ENCODE measurements around the gene SEPTIN1.
"Not testable (repeated sequence)": the region's sequence is repeated elsewhere in the genome, so short reads cannot be mapped to it uniquely, and the experiment has no call there.

Gene SEPTIN1

DNA sequence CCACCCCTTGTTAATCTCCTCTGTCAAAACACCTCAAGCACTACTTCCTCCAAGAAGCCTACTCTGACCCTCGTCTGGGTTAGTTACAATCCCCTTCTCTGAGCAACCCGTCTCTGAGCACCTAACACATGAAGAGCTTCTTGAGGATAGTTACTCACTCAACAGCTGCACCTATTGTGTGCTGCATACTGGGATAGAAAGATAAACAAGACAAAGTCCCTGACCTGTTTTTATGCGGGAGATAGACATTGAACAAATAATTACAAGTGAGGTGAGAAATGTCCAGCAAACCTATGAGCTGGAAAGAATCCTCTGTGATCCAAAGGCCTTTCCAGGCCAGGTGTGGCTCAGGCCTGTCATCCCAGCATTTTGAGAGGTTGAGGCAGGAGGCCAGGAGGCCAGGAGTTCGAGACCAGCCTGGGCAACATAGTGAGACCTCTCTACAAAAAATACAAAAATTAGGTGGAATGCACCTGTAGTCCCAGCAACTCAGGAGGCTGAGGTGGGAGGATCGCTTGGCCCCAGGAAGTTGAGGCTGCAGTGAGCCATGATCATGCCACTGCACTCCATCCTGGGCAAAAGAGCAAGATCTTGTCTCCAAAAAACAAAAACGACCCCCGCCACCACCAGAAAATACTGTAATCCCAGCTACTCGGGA, 19.5 kb upstream of the SEPTIN1 start:
- no peak for DNase-seq

DNA sequence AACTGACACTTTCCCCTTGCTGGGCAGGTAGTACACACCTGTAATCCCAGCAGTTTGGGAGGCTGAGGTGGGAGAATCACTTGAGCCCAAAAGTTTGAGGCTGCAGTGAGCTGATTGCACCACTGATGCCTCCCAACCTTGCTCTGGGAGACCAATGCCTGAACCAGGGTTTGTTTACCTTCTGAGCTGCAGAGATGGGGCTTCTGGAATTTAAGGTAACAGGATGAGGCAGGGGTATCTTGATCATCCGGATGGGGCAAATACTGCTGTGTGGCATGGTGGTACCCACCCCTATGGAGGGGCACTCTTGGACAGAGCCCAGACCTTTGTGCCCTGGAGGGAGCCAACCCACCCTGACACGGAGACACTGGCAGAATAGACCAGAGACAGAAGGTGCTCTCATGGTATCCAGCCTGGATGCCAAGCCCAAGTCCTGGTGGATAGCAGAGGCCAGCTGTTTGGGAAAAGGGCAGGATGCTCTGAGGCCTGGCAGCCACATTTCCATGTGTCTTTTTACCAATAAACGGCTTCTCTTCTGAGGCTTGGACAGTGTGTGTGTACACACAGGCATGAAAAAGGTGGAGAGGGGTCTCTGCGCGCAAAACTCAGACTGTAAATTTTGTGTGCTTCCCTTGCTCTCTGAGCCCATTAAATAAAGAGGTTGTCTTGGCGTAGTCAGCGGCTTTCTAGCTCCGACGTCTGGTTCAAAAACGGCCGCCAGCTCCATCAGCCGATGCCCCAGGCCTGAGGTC, 17.2 kb upstream of the SEPTIN1 start:
- DNase-seq: no peak

DNA sequence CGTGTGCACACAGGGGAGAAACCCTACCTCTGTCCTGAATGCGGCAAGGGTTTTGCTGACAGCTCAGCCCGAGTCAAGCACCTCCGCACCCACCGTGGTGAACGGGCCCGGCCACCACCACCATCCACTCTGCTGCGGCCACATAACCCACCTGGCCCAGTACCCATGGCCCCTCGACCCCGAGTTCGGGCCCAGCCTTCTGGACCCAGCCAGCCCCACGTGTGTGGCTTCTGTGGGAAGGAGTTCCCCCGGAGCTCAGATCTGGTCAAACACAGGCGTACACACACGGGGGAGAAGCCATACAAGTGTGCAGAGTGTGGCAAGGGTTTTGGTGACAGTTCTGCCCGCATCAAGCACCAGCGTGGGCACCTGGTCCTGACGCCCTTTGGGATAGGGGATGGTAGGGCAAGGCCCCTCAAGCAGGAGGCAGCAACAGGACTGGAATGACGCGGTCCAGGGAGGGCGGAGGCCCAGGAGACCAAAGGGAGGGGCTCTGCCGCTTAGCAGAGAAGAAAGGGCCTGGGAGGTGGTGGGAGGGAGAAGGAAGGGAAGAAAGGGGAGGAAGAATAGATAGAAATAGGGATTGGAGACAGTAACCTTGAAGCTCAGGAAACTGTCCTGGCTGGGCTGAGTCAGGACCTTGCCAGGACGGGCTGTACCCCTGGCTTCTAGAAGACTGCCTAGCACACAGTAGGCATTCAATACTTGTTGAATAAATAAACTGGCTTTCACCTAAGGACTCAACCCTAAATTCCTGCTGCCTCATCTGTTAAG, 16.5 kb upstream of the SEPTIN1 start:
- no peak for DNase-seq

DNA sequence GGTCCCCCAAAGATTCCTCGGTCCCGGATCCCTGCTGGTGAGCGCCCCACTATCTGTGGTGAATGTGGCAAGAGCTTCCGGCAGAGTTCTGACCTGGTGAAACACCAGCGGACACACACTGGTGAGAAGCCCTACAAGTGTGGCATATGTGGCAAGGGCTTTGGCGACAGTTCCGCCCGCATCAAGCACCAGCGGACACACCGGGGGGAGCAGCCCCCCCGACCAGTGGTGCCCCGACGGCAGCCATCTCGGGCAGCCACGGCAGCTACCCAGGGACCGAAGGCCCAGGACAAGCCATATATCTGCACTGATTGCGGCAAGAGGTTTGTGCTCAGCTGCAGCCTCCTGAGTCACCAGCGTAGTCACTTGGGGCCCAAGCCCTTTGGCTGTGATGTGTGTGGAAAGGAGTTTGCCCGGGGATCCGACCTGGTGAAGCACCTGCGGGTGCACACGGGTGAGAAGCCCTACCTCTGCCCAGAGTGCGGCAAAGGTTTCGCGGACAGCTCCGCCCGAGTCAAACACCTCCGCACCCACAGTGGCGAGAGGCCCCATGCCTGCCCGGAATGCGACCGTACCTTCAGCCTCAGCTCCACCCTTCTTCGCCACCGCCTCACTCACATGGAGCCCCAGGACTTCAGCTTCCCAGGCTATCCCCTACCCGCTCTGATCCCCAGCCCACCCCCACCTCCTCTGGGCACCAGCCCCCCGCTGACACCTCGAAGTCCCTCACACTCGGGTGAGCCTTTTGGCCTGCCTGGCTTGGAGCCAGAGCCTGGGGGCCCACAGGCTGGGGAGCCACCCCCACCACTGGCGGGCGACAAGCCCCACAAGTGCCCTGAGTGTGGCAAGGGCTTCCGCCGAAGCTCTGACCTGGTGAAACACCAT, 15.7 kb upstream of the SEPTIN1 start:
- DNase-seq: no peak

DNA sequence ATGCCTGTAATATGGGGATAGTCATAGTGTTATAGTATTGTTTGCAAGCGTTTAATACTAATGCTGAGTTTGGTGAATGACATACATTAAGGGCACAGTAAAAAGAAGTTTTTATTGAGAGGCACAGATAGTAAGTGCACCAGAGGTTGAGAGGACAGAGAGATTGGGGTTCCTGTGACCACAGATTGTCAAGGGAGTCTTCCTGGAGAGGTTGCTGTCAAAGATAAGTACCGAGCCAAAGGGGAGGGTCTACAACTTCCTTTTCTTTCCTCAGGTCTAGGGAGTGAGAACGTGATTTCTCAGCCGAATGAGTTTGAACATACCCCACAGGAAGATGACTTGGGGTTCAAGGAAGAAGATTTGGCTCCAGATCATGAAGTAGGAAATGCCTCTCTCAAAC, 14.7 kb upstream of the SEPTIN1 start:
- DNase-seq: no peak

DNA sequence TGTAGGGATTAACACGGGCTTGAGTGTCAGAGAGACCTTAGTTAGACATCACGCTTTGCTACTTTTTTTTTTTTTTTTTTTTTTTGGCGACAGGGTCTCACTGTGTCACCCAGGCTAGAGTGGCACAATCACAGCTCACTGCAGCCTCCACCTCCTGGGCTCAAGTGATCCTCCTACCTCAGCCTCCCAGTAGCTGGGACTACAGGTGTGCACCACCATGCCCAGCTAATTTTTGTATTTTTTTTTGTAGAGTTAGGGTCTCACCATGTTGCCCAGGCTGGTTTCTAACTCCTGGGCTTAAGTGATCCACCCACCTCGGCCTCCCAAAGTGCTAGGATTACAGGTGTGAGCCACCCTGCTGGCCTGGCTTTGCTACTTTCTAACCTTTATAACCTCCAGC, 14.3 kb upstream of the SEPTIN1 start:
- not testable (repeated sequence) for DNase-seq

DNA sequence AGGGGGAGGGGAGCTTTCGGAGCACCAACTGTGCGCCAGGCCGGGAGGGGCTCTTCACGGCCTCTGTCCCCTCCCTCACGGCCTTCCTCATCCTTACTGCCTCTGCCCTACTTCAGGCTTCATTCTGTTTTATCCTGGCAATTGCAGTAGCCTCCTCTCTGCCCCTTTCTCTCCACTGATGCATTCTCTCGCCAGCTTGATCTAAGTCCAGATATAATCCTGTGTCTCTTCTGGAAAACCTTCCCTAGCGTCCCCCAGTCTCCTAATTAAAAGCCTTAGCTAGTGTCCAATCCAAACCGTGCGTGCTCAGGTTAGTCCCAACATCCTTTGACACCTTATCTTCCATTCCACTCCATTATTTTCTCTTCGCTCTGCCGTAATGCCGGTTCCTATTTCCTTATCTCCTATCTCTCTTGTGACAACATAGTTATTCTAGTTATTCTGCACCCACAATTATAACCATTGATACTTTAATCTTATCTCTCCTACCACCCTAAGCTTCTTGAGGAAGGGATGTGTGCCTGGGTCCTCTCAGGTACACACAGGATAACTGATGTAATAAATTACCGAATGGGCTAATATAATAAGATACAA, 13.7 kb upstream of the SEPTIN1 start:
- DNase-seq: peak; percentile 69

DNA sequence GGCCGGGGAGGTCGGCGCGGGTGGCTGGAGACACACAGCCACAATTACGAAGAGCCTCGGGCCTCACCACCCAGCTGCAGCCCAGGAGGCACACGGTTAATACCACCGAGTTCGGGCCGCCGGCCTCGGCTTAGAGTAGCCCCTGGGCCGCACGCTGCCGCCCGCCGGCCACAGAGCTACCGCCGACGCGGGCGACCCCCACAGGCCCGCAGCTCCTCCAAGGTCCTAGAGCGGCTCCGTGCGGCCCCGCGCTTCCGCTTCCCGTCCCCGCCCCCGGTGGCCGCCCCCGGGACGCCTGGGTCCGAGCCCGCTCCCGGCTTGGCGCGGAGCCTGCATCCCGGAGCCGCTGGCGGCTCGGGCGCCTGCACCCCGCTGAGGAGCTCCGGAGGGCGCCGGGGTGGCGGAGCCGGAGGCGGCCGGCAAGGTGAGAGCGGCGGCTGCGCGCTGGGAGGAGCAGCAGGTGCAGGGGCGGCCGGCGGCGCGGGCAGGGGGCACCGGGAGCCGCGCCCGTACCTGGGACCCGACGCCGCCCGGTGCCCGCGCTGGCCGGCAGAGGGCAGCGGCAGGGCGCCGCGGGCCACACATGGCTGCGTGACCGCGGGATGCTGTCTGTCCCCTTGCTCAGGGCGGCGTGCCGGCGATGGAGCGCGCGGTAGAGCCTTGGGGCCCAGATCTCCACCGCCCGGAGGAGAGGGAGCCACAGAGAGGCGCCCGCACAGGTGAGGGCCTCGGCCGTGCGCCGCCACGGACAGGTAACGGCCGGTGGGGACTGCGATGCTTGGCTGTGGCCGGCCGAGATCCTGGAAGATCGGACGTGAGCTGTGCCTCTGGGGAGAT, 13.0 kb upstream of the SEPTIN1 start, which contains the start of gene ZNF48:
TSS of gene ZNF48 (plus strand) at position 266 of the 837 bp plus-strand sequence. CDS start at position 641, 375 bp downstream.
- peak; percentile 96 for DNase-seq

DNA sequence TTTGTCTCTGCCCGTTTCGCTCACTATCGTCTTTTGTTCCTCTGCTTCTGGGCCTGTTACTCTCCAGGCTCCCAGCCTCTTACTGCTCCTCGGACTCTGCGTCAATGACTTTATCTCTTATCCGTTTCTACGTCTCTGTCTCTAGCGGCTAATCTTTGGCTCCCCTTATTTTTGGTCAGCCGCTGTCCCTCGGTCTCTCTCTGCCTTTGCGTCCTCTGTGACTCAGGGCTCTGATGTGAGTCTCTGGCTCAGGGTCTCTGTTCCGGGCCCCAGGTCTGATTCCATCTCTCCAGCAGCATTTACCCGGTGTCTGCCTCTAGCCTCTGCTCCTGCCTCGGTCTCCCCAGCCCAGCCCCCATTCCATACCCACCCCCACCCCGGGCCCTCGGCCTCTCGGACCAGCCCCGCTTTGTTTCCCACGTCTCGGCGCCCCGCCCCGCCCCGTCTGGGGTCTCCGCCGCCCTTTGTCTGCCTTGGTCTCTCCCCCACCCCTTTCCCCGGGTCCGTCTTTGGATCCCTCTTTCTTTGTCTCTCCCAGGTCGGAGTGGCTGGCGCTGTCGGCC, 12.3 kb upstream of the SEPTIN1 start:
- peak; percentile 87 for DNase-seq

DNA sequence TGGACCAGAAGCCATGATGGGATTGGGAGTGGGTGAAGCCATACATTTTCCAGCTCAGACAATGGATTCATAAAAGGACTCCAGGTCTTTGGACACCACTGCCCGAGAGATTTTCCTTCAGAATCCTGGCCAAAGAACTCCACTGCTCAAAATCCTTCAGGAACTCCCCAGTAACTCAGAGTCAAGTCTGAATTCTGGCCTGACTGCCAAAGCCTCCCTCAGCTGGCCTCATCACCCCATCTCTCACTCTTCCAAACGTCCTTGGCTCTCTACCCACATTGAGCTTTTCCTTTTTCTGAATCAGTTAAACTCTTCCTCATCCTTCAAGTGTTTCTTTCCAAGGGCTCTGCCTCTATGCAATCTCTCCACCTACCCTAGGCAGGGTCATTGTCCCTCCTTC, 1.2 kb upstream of the SEPTIN1 start:
- no peak for DNase-seq

DNA sequence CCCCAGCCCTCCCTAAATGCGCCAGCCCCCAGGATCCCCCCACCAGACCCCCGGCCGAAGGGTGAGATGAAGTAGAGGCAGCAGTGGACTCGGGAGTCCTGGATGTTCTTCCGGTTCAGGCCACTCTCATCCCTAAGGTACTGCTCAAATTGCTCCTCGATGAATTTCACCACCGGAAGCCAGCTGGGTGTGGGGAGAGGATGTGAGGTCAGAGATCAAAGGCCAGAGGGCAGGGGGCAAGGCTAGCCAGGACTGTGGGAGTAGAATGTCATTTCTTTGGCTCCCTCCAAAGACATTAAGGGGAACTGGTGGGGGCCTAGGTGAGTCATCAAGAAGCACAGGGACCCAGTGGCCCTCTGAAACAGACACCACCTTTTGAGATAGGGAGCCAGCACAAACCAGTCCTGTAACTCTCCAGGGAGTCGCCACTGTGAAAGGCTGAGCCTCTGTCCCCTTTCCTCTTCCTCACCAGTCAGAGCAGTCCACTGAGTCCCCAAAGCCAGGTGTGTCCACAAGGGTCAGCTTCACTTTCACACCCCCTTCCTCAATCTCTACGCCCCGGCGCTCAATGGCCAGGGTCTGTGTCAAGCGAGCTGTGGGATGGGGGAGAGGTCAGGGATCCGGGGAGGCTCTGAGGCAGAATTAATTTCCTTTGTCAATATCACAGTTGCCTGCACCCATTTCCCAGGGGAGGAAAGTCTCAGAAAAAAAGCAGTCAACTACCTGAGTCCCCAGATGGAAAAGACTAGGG, 895 bp downstream of the SEPTIN1 start:
- peak; percentile 12 for DNase-seq

DNA sequence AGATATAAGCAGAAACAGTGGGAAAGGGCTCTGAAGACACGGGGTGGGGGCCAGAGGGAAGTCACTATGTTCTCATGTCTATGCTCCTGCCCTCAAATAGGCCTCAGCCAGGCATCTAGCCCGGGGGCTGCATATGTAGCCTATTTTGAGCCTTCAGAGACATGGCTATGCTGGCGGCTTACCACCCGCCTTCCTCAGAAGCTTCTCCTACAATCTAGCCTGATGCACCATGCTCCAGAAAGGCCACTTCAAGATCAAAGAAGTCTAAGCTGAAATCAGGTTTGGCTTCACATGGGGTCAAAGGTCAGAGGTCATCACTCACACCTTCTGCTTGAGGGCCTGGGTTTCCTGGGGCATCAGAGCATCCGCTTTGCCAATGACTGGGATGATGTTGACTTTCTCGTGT, 1.6 kb downstream of the SEPTIN1 start:
- DNase-seq: peak; percentile 19

DNA sequence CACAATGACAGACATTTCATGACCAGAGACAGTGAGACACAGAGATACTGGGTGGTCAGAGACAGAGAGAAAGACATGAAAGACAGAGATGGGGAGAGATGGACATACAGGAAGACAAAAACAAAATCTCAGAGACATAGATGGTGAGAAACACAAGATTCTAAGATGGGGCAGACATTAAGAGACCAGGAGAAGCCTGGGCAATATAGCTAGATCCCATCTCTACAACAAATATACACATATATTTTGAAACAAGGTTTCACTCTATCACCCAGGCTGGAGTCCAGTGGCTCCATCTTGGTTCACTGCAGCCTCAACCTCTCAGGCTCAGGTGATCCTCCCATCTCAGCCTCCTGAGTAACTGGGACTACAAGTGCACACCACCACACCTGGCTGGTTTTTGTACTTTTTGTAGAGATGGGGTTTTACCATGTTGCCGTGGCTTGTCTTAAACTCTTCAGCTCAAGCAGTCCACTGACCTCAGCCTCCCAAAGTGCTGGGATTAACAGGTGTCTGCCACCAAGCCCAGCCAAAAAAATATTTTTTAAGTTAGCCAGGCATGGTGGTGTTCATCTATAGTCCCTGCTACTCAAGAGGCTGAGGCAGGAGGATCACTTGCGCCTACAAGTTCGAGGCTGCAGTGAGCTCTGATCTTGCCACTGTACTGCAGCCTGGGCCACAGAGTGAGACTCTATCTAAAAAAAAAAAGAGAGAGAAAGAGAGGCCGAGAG, 2.1 kb downstream of the SEPTIN1 start:
- DNase-seq: no peak

DNA sequence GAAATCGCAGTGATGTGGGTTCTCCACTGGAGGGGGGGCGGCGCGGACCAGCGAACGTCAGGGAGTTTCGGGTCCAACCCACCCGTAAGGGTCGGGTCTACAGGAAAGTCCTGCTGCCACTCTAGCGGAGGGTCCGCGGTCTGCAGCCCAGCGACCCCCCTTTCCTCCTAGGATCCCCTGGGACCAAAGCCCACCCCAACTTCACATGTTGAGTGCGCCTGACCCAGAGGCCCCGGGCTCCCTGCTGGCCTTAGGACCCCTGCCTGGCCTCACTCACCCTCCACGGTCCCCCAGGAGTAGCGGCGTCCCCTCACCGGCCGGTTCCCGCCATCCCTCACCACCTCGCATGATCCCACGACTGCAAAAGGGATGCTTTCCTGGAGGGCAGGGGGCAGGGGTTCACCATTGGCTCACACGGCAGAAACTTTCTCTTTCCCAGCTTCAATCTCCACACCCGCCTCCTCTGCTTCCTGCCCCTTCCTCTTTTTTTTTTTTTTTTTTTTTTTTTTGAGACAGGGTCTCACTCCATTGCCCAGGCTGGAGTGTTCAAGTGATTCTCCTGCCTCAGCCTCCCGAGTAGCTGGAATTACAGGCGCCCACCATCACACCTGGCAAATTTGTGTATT, 3.1 kb downstream of the SEPTIN1 start:
- DNase-seq: no peak

DNA sequence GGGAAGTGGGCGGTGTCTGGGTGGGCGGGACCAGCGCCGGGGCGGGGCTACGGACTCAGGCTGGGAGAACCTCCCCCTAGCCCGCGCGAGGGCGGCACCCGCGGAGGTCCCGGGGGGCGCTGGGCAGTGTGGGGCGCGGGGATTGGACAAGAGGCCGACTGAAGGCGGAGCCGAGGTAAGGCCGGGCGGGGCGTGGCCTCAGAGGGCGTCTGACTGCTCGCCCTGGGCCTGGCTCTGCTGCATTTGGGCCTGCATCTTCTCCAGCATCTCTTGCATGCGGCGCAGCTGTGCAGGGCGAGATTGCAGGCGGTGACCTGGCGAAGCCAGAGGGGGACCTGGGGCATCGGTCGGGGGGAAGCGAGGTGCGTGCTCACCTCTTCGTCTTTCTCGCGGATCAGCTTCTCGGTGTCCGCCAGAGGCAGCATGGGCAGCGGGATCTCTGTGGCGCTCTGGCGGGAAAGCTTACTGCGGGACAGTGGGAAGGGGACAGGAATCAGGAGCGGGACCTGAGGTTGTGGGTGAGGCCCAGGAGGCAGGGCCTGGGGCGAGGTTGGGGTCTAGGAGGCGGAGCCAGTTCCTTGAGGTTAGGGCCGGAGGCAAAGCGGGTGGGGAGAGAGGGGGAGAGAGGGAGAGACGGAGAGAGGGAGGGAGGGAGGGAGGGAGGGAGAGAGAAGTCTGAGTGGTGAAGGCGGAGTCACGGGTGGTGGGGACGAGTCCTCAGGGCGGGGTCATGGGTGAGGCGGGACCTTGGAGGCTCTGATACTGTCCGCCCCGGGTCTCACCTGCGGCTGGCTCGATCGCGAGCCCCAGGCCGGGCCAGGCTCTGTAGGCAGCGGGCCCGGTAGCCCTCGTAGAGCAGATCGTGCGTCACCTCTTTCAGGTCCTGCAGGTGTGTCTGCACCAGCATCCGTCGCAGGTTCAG, 3.9 kb downstream of the SEPTIN1 start:
- DNase-seq: peak; percentile 99

DNA sequence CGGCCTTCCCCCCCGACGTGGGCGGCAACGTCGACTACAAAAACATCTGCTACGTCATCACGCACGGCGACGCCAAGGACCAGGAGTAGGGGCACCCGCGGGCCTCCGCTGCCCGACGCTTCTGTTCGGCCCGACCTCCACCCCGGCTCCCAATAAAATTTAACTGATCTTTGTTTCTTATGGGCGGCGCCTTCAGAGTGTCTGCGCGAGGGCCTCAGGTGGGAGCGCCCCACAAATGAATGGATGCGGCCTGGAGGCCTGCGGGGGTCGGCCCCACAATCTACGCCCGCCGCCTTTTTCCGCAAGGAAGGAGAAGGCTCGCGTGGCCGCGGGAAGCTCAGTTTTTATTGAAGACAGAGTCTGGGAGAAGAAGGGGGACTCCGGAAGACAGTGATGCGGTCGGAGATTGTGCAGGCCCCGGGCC, 4.5 kb downstream of the SEPTIN1 start:
- peak; percentile 97 for DNase-seq

DNA sequence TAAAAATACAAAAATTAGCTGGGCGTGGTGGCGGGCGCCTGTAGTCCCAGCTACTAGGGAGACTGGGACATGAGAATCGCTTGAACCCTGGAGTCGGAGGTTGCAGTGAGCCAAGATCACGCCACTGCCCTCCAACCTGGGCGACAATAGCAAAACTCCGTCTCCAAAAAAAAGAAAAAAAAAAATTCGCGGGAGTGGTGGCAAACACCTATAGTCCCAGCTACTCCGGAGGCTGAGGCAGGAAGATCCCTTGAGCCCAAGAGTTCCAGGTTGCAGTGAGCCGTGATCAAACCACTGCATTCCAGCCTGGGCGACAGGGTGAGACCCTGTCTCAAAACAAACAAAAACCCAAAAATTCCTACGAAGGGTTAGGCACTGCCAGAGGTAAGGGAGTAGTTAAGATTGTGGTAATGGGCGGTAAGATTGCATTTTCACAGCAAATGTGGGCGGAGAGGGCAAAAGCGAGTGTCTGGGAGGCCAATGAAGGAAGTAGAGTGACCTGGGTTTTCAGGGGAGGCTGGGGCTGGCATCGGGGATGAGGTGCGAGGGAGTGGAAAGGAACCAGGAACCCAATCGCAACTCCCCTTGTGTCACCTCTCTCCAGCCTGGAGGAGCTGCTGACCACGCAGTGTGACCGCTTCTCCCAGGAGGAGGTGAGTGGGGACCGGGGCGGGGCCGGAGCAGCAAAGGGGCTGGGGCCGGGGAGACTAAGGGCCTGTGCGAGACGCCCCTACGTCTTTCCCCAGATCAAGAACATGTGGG, 5.1 kb downstream of the SEPTIN1 start:
- no peak for DNase-seq

Measured in eye (tissue), 1 donor.